Keratinocyte (primary cell): ENCODE data around the gene ERICH4. TPM values are rescaled to one million over a fixed set of nuclear protein-coding genes. Genes with fewer than 3 reads are reported as not detected.

Experiments
- DNase-seq: peaks from one replicate; pipeline ENCODE4 v3.0.0-alpha.2; 2011; ENCODE audit warnings: low read depth, missing footprints, low spot score
- FAIRE-seq: peaks from 2 replicates; lab custom pipeline; 2011; peaks lifted over from hg19 to GRCh38; lab: Jason Lieb, UNC
- H2AFZ ChIP-seq: 2 replicates; pipeline ENCODE4 v1.6.0; 2012; ENCODE audit warnings: low read length, control low read depth, inconsistent platforms; ENCODE audit not compliant: control insufficient read depth
- H3K27ac ChIP-seq: 2 replicates; pipeline ENCODE4 v1.5.1; 2011; ENCODE audit warnings: low read length; ENCODE audit not compliant: control insufficient read depth, insufficient read depth
- H3K27me3 ChIP-seq: 3 replicates; pipeline ENCODE4 v1.6.0; 2011; ENCODE audit warnings: low read length; ENCODE audit not compliant: control insufficient read depth, insufficient read depth; ENCODE audit errors: extremely low read depth
- H3K36me3 ChIP-seq, 2 experiments: 2 replicates in 1 of 2; 3 replicates in 1 of 2; pipeline ENCODE4 v1.5.1; 2011; ENCODE audit warnings: low read length in 2 of 2, mild to moderate bottlenecking in 1 of 2; ENCODE audit not compliant: control insufficient read depth in 2 of 2, insufficient read depth in 2 of 2; ENCODE audit errors: extremely low read depth in 1 of 2
- H3K4me1 ChIP-seq: 3 replicates; pipeline ENCODE4 v1.5.1; 2011; ENCODE audit warnings: low read length; ENCODE audit not compliant: control insufficient read depth, insufficient read depth; ENCODE audit errors: extremely low read depth
- H3K4me2 ChIP-seq: 3 replicates; pipeline ENCODE4 v1.6.0; 2011; ENCODE audit warnings: low read depth, low read length; ENCODE audit not compliant: control insufficient read depth, insufficient read depth; ENCODE audit errors: extremely low read depth
- H3K4me3 ChIP-seq, 3 experiments: fragments of 200-600 bp in 1 of 3; sonication (generic) in 1 of 3; 2 replicates in 2 of 3; 3 replicates in 1 of 3; pipeline ENCODE4 v1.5.1; 2011 to 2016; ENCODE audit warnings: low read length in 3 of 3, mild to moderate bottlenecking in 3 of 3, control low read depth in 2 of 3, inconsistent platforms in 1 of 3, low read depth in 1 of 3, mixed read lengths in 1 of 3, mixed run types in 1 of 3, moderate library complexity in 1 of 3; ENCODE audit not compliant: control insufficient read depth in 2 of 3, insufficient read depth in 2 of 3; ENCODE audit errors: extremely low read depth in 1 of 3
- H3K79me2 ChIP-seq: 2 replicates; pipeline ENCODE4 v1.6.0; 2012; ENCODE audit warnings: low read length; ENCODE audit not compliant: control insufficient read depth, insufficient read depth
- H3K9ac ChIP-seq: 3 replicates; pipeline ENCODE4 v1.6.0; 2011; ENCODE audit warnings: low read length; ENCODE audit not compliant: control insufficient read depth, insufficient read depth; ENCODE audit errors: extremely low read depth
- H3K9me1 ChIP-seq: 3 replicates; pipeline ENCODE4 v1.6.0; 2011; ENCODE audit warnings: low read length; ENCODE audit not compliant: control insufficient read depth, insufficient read depth; ENCODE audit errors: extremely low read depth
- H3K9me3 ChIP-seq: 2 replicates; pipeline ENCODE4 v1.5.1; 2012; ENCODE audit warnings: low read depth, low read length; ENCODE audit not compliant: control insufficient read depth
- H4K20me1 ChIP-seq: 3 replicates; pipeline ENCODE4 v1.6.0; 2011; ENCODE audit warnings: low read length; ENCODE audit not compliant: control insufficient read depth, insufficient read depth; ENCODE audit errors: extremely low read depth
- EZH2 ChIP-seq: IDR thresholded peaks from one replicate; pipeline ENCODE4 v1.6.1; 2012; ENCODE audit warnings: inconsistent platforms, mild to moderate bottlenecking, low read length, moderate library complexity
- dilution Hi-C: fragments of 300-500 bp; cut with MboI; formaldehyde crosslinking; loops from one replicate; pipeline ENCODE4 v1.7.0; 2020; ENCODE audit warnings: low sequenced_read_pairs; ENCODE audit not compliant: extremely low pct_ligation_motif_present
- polyA plus RNA-seq, 5 experiments: library from polyadenylated mRNA; depleted of rRNA in 3 of 5; stranded (reverse) in 3 of 5; stranded (forward) in 1 of 5; unstranded in 1 of 5; fragments of >200 nt; gene quantifications; 1 replicate in 1 of 5; 2 replicates in 3 of 5; 3 replicates in 1 of 5; pipeline versions ENCODE4 v1.2.1 to v1.2.3, GENCODE V29; 2011 to 2012; ENCODE audit warnings: missing spikeins in 2 of 5, low read depth in 1 of 5, low replicate concordance in 1 of 5
- TF ChIP-seq, protein P1 (sequence below), 3 experiments: IDR thresholded peaks in 1 of 3; conservative IDR thresholded peaks in 1 of 3; optimal IDR thresholded peaks in 1 of 3; 2 replicates in 2 of 3; 3 replicates in 1 of 3; pipeline versions ENCODE3 to v1.5.1; 2011; ENCODE audit warnings: low read length in 3 of 3, mild to moderate bottlenecking in 3 of 3, moderate library complexity in 2 of 3, control low read depth in 1 of 3, inconsistent platforms in 1 of 3; ENCODE audit not compliant: insufficient read depth in 2 of 3; ENCODE audit errors: extremely low read depth in 1 of 3

The ERICH4 gene
- polyA plus RNA-seq, 1 donor (not counting 4 experiments of a cell fraction or from before 2014, with no cell fraction given), result not detected

GRCh38 chr19:41409288-41409687 is 33.7 kb upstream of the ERICH4 start:
- Histone ChIP-seq H3K9ac (no peak overlapping the region), H2AFZ (no peak overlapping the region), H3K79me2 (no peaks in the 10 kb centered on the region), H4K20me1 (no peaks in the 10 kb centered on the region), H3K36me3 (peaks cover 0 to 2% of the 10 kb centered on the region in 2 experiments), H3K27ac (no peak overlapping the region), H3K9me3 (no peaks in the 10 kb centered on the region), H3K4me3 (no peak overlapping the region), H3K4me2 (no peak overlapping the region), H3K27me3 (no peaks in the 10 kb centered on the region), H3K4me1 (peaks cover 5% of the 10 kb centered on the region), H3K9me1 (no peaks in the 10 kb centered on the region)
- DNase-seq, result no peak
- no peak for TF ChIP-seq EZH2
- TF ChIP-seq, protein P1, sequence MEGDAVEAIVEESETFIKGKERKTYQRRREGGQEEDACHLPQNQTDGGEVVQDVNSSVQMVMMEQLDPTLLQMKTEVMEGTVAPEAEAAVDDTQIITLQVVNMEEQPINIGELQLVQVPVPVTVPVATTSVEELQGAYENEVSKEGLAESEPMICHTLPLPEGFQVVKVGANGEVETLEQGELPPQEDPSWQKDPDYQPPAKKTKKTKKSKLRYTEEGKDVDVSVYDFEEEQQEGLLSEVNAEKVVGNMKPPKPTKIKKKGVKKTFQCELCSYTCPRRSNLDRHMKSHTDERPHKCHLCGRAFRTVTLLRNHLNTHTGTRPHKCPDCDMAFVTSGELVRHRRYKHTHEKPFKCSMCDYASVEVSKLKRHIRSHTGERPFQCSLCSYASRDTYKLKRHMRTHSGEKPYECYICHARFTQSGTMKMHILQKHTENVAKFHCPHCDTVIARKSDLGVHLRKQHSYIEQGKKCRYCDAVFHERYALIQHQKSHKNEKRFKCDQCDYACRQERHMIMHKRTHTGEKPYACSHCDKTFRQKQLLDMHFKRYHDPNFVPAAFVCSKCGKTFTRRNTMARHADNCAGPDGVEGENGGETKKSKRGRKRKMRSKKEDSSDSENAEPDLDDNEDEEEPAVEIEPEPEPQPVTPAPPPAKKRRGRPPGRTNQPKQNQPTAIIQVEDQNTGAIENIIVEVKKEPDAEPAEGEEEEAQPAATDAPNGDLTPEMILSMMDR (optimal IDR thresholded peaks at IDR 0.05 in 1 of 3, IDR thresholded peaks at IDR 0.05 in 1 of 3, conservative IDR thresholded peaks at IDR 0.05 in 1 of 3; ENCODE audit: extremely low read depth in 1 of 3, insufficient read depth in 2 of 3, low read length in 3 of 3), result no peak
- no peak for FAIRE-seq
- dilution Hi-C loops, result no loop called here

- DNase-seq (no peak), FAIRE-seq (no peak)
- Histone ChIP-seq H3K4me2 (no peak overlapping the region), H3K27me3 (no peaks in the 10 kb centered on the region), H3K9ac (no peak overlapping the region), H4K20me1 (no peaks in the 10 kb centered on the region), H3K4me1 (peaks cover 5% of the 10 kb centered on the region), H3K36me3 (peaks cover 0 to 5% of the 10 kb centered on the region in 2 experiments), H3K9me3 (no peaks in the 10 kb centered on the region), H3K4me3 (no peak overlapping the region), H2AFZ (no peak overlapping the region), H3K9me1 (no peaks in the 10 kb centered on the region), H3K27ac (no peak overlapping the region), H3K79me2 (no peaks in the 10 kb centered on the region)
- TF ChIP-seq EZH2, result no peak
- TF ChIP-seq, protein P1 (optimal IDR thresholded peaks at IDR 0.05 in 1 of 3, IDR thresholded peaks at IDR 0.05 in 1 of 3, conservative IDR thresholded peaks at IDR 0.05 in 1 of 3; ENCODE audit: extremely low read depth in 1 of 3, insufficient read depth in 2 of 3, low read length in 3 of 3), result no peak
- dilution Hi-C loops, result no loop called here
Measured at GRCh38 chr19:41410336-41411054, 32.5 kb upstream of the ERICH4 start.
